Hepatocyte (in vitro differentiated cells): ENCODE data around the gene LITAFD.

ENCODE experiments used
- CTCF ChIP-seq: fragments of 200-600 bp; sonication (generic); IDR thresholded peaks from 2 replicates; pipeline ENCODE4 v1.5.1; 2016; ENCODE audit warnings: antibody characterized with exemption, mild to moderate bottlenecking; ENCODE audit not compliant: poor library complexity
- EZH2 ChIP-seq: fragments of 200-600 bp; sonication (generic); IDR thresholded peaks from 2 replicates; pipeline ENCODE4 v1.6.1; 2016; ENCODE audit warnings: antibody characterized with exemption, mild to moderate bottlenecking, borderline replicate concordance

GRCh38 chr16:8910811-8911210 lies 28.7 kb downstream of the LITAFD start:
- no peak for TF ChIP-seq CTCF
- no peak for TF ChIP-seq EZH2
